SIG-M5 (cell line): Measurements from ENCODE around the gene DENND2A.
"Not testable (repeated sequence)": the region's sequence is repeated elsewhere in the genome, so short reads cannot be mapped to it uniquely, and the experiment has no call there.

Source experiments
- DNase-seq: peaks from one replicate; lab custom pipeline; 2025; lab: John Stamatoyannopoulos, UW

DENND2A gene

DNA sequence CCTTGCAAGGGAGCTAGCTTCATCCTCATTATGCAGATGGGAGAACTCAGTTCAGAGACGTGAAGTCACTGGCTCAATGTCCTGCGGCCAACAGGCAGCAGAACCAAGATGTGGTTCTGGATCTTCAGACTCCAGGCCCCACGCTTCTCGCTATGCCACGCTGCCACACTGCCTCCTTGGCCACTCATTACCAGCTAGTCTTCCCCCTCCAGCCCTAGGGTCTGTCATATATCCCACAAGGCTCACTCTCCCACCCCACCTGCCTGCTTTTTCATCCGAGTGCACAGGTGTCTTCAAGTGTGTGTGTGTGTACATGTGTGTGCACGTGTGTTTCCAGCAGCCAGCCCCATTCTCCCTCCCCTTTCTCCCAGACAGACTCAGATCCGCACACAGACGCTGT, 53.4 kb downstream of the DENND2A start:
- DNase-seq = no peak

DNA sequence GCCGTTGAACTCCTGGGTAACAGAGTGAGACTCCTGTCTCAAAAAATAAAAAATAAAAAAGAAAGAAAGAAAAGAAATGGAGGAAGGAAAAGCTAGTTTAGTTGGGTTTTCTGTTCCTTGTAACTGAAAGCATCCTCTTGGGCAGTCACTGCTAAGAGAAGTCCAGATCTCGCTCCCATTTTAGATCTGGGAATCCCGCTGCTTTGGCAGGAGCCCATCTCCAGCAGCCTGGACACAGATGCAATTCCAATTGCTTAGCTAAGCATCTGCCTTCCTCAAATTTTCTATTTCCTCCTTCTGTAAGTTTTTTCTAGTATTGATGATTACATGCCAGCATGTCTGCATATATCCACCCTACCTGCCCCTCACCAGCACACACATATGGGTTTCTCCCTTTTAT, 54.1 kb downstream of the DENND2A start:
- no peak for DNase-seq

DNA sequence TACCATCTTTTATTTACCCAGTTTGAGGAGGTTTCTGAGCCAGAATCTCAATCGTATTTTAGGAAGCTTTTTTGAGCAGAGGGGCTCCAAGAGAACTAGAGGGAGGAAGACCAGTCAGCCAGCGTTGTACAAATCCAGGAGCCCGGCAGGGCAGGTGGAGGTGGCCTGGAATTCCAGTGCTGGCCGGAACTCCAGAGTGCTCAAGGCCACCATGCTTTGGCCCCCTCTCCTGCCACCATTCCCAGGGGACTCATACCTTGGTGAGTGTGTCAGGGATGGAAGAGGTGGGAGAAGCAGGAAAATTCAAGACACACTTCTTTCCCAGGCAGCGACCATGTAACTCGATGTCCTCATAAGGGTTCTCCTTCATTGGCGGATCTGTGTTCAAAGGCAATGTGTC, 55.3 kb downstream of the DENND2A start:
- no peak for DNase-seq

DNA sequence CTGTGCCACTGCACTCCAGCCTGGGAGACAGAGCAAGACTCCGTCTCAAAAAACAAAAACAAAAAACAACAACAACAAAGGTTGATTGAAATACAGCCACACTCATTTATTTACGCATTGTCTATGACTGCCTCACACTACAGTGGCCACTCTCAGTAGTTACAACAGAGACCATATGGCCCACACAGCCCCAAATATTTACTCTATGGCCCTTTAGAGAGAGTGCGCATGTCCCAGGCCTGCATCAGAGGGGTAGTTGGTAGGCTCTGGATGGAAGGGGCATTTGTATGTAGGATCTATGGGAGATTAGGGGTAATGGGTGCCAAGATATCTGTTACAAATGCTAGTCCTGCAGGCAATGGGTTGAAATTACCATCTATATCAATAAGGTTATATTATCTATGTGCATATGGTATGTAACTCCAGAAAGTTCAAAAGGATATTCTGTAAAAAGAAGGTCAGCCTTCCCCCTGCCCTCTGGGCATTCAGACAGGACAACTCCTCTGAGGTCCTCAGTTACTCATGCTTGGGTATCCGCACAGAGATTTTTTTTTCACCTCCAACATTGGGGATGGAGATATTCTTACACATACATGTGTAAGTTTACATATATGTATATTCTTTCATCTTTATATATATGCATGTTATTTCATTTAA, 56.3 kb downstream of the DENND2A start:
- DNase-seq = no peak

DNA sequence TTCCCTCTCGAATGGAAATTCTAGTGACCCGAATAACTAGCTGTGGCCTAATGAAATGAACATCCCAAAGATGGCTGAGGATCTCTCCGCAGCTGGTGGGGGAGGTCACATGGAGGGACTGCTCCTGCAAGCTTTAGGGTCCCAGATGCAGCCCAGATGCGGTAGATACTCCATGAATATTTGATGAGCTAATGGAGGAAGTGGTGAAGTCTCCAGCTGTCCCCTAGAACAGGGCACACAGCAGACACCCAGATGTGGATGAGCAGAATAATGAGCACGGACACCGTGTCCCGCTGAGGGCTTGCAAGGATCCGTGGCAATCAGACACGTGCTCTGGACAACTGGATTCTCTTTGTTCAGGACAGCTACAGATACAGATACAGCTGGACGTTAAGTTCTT, 59.2 kb downstream of the DENND2A start:
- DNase-seq = no peak

DNA sequence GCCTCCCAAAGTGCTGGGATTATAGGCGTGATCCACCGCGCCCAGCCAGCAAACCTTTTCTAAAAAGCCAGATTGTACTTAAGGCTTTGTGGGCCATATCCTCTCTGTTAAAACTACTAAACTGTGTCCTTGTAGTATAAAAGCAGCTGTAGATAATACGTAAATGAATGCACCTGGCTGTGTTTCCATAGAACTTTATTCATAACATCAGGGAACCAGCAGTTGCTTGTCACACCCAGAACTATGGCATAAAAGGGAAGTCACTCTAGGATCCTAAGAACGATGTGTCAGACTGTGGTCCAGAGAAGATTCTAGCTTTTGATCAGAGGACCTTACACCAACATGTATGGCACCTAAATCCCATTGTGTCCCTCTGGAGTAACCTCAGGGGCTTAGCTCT, 63.0 kb downstream of the DENND2A start:
- DNase-seq = no peak

DNA sequence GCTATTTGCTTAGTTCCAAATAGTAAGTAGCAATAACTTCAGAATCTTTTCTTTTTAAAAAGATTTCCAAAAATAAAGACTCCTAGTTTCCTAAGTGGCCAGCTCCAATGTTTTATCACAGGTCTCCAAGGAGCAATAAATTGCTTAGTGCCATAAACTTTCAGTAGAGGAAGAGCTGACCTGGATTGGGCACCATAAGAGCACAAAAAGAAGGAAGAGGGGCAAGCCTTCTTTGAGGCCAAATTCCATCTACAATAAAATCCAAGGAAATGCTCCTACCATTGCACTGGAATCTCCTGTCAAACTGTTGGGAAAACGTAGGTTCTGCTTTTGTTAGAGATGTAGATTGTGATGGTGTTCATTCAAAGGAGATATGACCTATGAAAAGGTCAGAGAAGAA, 64.0 kb downstream of the DENND2A start:
- DNase-seq = no peak

DNA sequence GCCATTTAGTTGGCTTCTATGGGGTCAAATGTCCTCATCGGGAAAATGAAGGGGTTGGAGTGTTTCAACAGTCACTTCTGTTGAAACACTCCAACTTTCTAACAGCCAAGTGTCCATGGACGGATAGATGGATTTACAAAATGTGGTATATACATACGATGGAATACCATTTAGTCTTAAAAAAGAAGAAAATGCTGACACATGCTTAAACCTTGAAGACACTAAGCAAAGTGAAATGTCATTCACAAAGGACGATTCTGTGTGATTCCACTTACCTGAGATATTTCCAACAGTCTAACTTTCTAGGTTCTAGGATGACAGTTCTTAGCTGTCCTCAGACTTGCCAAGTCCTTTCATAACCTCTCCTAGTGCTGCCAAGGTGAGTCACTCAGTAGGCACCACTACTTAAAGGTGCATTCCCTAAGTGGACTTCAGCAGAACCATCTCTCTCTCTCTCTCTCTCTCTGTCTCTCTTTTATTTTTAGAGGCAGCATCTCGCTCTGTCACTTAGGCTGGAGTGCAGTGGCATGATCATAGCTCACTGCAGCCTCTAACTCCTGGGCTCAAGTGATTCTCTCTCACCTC, 69.0 kb downstream of the DENND2A start:
- no peak for DNase-seq

DNA sequence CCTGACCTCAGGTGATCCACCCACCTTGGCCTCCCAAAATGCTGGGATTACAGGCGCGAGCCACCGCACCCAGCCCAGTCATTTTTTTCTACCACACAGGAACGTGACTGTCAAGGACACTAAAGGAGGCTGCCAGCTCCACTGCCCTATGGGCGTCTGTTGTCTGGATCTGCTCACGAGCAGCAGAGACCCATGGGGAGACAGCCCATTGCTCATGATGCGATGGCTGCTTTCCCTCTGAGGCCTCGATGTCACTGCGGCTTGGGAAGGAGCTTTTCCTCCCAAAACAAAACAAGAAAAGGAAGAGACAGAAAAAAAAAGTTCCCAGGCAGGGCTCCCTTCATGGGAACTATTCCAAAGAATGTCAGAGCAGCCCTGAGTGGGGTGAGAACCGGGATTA, 70.5 kb downstream of the DENND2A start:
- DNase-seq = no peak

DNA sequence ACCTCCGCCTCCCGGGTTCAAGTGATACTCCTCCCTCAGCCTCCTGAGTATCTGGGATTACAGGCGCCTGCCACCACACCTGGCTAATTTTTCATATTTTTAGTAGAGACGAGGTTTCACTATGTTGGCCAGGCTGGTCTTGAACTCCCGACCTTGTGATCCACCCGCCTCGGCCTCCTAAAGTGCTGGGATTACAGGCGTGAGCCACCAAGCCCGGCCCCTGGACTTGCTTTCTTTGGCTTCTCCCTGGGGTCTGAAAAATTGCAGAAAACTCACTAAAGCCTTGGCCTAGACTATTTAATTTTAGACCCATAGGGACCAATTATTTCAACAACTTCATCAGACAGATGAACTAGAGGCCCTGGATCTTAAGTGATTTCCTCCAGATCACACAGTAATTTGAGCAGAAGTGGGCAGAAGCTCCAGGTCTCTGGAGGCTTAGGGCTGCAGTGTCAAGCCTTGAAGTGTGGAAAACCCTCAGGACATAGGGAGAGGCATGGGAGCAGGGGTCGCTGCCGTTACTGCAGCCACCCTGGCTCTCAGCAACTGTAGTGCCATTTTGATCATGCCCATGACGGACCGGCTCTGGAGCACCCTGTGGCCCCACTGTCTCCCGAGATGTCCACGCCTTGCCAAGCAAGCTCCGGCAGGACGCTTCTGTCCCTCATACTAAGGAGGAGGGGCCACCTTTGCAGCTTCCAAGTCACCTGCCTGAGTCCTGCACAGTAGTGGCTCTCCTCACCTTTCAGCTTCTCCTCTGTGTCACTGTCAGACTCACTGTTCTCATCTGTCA, 72.4 kb downstream of the DENND2A start:
- DNase-seq = no peak

DNA sequence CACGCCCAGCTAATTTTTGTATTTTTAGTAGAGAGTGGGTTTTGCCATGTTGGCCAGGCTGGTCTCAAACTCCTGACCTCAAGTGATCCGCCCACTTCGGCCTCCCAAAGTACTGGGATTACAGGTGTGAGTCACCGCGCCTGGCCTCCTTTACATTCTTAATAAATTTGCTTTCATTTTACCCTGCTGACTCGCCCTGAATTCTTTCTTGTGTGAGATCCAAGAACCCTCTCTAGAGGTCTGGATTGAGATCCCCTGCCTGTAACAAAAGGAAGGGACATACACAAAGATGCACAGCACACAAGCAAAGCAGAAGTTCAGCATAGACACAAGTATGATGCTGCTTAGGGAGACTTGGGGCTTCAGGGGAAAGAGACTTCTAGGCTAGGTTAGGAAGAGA, 74.4 kb downstream of the DENND2A start:
- DNase-seq = not testable (repeated sequence)

DNA sequence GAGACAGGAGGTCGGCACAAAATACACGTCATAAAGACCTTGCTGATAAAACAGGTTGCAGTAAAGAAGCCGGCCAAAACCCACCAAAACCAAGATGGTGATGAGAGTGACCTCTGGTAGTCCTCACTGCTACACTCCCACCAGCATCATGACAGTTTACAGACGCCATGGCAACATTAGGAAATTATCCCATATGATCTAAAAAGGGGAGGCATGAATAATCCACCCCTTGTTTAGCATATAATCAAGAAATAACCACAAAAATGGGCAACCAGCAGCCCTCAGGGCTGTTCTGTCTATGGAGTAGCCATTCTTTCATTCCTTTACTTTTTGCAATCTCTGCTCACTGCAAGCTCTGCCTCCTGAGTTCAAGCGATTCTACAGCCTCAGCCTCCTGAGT, 74.9 kb downstream of the DENND2A start:
- DNase-seq = not testable (repeated sequence)

DNA sequence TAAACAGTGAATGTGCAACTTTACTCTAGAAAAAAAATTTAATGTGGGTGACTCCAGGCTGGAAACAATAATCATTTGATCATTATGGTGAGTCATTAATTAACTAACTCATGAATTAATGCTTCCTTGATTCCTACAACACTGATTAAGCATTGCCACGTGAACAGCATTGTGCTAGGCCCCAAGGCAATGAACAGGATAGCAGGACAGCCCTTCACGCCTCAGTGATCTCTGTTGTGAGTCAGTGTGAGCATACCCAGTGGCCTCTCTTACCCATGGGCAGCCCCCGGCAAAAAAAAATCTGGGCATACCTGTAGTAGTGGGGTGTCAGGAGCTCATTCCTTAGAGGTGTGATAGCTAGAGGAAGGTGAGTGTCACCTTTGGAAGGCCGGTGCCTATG, 76.0 kb downstream of the DENND2A start:
- no peak for DNase-seq

DNA sequence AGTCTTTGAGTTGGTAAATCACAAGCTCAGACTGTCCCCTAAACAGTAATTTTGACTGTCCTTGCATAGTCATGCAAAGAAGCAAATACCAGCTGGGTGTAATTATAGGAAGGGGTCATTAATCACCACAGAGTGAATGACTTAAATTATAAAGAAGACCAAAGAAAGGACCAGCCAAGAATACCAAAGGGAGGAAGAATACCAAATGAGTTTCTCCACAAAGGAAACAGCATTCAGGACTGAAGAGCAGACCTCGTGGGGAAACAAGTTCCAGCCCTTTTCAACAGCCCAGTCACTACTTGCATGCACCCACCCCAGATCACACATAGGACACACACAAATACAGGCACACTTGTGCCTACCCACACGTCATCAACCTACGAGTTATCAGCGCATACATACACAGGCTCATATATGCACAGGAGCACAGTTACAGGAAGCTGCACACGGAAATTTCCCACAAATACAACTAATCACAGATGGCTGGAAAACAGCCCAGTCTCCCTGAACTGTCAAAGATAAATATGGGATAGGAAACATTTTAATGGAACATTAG, 77.6 kb downstream of the DENND2A start:
- no peak for DNase-seq

DNA sequence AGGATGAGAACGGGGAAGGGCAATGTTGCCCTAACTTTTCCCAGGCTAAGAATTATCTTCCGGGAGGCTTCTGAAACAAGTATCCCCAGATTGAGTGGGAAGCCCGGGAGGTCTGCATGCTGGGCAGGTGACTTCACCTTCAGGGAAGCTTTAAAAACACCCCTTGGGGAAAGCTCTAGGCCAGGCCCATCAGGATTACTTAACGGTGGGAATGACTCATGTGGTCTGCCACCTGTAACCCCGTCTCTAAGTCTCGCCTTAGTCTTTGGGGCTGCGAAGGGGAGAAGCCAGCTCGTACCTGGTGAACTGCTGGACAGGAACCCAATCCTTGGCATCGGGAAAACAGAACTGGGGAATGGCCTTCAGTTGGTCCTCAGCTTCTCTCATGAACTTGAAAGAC, 81.2 kb downstream of the DENND2A start:
- DNase-seq = no peak

DNA sequence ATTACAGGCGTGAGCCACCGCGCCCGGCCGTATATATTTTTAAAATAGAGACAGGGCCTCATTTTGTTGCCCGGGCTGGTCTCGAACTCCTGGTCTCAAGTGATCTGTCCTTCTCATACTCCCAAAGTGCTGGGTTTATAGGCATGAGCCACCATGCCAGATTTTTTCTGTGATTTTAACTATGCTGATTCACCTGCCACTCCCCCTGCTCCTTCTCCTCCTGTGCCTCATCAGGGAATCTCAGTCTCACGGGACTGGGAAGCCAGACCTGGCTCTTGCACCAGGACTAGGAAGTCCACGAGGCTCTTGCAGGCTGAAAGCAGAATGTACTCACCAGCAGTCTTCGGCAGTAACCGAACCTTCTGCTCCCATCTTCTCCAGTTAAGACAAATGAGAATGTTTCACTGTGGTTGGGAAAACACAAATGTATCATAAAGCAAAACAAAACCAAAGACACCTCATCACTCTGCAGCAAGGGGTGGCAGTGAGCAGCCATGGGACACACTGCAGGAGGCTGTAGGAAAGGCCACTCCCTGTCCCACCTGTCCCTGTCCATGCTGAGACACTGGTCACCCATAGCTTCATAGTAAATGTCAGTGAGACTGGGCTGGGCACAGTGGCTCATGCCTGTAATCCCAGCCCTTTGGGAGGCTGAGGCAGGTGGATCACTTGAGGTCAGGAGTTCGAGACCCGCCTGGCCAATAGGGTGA, 82.6 kb downstream of the DENND2A start:
- DNase-seq = no peak

DNA sequence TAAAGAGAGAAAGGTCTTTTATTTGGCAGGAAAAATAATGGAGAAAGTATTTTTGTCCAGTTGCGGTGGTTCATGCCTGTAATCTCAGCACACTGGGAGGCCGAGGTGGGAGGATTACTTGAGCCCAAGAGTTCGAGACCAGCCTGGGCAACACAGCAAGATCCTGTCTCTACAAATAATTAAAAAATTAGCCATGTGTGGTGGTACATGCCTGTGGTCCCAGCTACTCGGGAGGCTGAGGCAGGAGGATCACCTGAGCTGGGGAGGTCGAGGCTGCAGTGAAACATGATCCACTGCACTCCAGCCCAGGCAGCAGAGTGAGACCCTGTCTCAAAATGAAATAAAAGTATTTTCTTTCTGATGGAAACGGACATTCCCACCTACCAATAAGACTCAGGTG, 83.5 kb downstream of the DENND2A start:
- DNase-seq = no peak

DNA sequence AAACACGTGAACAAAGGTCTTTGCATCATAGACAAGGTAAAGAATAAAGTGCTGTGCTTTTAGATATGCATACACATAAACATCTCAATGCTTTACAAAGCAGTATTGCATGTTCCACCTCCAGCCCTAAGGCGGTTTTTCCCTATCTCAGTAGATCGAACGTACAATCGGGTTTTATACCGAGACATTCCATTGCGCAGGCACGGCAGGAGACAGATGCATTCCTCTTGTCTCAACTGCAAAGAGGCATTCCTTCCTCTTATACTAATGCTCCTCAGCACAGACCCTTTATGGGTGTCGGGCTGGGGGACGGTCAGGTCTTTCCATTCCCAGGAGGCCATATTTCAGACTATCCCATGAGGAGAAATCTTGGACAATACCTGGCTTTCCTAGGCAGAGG, 87.4 kb downstream of the DENND2A start:
- DNase-seq = not testable (repeated sequence)

DNA sequence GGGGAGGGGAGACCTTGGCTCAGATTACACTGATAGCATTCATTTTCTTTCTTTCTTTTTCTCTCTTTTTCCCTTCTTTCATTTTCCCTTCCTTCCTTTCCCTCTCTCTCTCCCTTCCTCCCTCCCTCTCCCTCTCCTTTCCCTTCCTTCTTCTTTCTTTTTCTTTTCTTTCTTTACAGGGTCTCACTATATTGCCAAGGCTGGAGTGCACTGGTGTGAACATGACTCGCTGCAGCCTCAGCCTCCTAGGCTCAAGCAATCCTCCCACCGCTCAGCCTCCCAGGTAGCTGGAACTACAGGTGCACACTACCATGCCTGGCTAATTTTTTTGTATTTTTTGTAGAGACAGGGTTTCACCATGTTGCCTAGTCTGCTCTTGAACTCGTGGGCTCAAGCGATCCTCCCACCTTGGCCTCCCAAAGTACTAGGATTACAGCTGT, 88.4 kb downstream of the DENND2A start:
- DNase-seq = no peak

DNA sequence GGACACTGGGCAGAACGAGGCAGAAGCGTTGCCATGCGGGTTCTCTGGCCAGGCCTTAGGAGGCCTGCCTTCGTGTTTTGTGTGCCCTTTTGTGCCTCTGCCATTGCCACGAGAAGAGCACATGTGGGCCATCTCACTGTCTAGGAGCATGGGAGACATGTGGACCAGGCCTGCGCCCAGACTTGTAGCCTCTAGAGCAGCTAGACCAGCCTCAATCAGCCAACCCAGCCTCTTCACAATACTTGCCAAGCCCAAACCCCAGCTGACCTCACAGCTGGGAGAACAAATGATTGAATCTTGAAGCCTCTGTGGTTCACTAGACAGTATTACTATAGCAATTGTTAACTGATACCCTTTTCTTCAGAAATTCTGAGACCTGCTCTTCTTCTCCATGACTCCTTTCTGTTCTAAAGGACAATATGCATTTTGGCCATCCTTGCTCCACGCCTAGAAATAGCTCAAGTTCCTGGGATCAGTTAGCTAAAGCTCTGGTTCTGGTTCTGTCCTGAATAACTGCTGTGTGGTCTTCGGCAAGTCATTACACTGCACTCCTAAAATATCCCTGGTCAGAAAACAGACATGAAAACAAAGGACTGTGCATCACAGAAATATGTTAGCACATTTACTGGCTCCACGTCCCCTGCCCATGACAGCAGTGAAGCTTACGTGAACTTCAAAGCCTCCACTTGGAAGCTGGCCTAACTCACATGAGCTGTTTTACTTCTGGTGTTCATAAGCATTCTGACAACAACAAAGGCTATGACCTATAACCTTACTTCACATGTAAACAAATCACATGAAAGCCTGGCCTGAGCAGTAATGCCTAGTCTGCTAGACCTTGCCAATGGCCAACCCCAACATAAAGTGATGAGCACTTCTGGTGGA, 89.0 kb downstream of the DENND2A start:
- DNase-seq = no peak

DNA sequence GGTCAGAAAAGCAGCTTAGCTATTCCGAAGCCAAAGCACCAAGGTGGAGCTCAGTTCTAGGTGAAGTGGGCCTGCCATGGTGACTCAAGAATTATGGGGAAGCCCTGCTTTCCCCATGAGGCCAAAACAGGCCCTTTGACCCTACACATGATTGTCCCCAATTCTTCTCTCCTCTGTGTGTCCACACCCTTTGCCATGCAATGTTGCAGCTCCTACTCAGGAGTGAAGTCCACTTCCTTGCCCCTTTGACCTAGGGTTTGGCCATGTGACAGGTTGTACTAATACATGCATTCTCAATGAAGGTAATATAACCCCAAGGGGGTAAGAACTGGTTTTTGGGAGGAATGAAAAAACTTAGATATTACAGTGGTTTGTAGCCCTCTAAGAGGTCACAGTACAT, 93.7 kb downstream of the DENND2A start:
- DNase-seq = no peak
